HL-60 (cell line): ENCODE results near the gene ADCYAP1R1.

ENCODE experiments used
- DNase-seq, 2 experiments: peaks; one replicate each; pipeline ENCODE4 v3.0.0-alpha.2; 2010 to 2020; ENCODE audit warnings: low read depth in 1 of 2, low spot score in 1 of 2
- H3K27ac ChIP-seq: fragments of 250-450 bp; sonication (Bioruptor Pico); replicated peaks from 2 replicates; pipeline ENCODE4 v1.5.1; 2020; ENCODE audit warnings: mild to moderate bottlenecking, moderate library complexity
- H3K27me3 ChIP-seq: fragments of 250-450 bp; sonication (Bioruptor Pico); 2 replicates; pipeline ENCODE4 v1.5.1; 2021; ENCODE audit warnings: mild to moderate bottlenecking, moderate library complexity; ENCODE audit not compliant: insufficient read depth, poor library complexity, severe bottlenecking
- H3K4me3 ChIP-seq: replicated peaks from 2 replicates; pipeline ENCODE4 v1.5.1; 2011; ENCODE audit warnings: mild to moderate bottlenecking, control low read depth, low read length; ENCODE audit not compliant: insufficient read depth
- GABPA ChIP-seq: IDR thresholded peaks from 2 replicates; pipeline ENCODE4 v1.6.1; 2012; ENCODE audit warnings: low read depth
- POLR2AphosphoS5 ChIP-seq: IDR thresholded peaks from 2 replicates; pipeline ENCODE4 v1.6.1; 2012; ENCODE audit warnings: low read depth
- SPI1 ChIP-seq: IDR thresholded peaks from 2 replicates; pipeline ENCODE4 v1.6.1; 2012; ENCODE audit warnings: low read depth, mild to moderate bottlenecking, borderline replicate concordance
- TF ChIP-seq, protein P1 (sequence below): IDR thresholded peaks from one replicate; pipeline ENCODE4 v1.5.1; 2011; ENCODE audit warnings: low read length, control low read depth, inconsistent platforms; ENCODE audit not compliant: insufficient read depth
- TF ChIP-seq, protein P2 (sequence below): IDR thresholded peaks from 2 replicates; pipeline ENCODE4 v1.6.1; 2012; ENCODE audit warnings: low read depth; ENCODE audit not compliant: insufficient replicate concordance

The ADCYAP1R1 gene

DNA sequence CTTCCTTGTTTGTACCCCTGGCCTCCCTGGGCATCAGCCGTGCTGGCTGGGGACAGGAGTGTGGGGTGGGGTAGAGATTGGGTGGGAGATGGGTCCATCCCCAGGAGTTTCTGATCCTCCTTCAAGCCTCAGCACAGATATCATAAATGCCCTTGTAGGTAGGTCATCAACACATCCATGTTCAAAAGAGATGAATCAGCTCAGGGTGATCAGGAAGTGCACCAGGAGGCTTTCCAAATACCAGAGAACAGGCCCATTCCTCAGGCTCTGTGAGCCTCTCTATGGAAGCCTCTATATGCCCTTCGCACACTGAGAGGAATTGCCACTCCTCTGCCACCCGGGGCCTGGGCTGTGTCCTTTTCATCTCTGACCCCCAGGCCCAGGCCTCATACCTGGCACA, 31.9 kb upstream of the ADCYAP1R1 start:
- no peak overlapping the region for H3K4me3 ChIP-seq
- DNase-seq: no peak
- H3K27me3 ChIP-seq: no peaks in the 10 kb centered on the region
- TF ChIP-seq, protein P1, sequence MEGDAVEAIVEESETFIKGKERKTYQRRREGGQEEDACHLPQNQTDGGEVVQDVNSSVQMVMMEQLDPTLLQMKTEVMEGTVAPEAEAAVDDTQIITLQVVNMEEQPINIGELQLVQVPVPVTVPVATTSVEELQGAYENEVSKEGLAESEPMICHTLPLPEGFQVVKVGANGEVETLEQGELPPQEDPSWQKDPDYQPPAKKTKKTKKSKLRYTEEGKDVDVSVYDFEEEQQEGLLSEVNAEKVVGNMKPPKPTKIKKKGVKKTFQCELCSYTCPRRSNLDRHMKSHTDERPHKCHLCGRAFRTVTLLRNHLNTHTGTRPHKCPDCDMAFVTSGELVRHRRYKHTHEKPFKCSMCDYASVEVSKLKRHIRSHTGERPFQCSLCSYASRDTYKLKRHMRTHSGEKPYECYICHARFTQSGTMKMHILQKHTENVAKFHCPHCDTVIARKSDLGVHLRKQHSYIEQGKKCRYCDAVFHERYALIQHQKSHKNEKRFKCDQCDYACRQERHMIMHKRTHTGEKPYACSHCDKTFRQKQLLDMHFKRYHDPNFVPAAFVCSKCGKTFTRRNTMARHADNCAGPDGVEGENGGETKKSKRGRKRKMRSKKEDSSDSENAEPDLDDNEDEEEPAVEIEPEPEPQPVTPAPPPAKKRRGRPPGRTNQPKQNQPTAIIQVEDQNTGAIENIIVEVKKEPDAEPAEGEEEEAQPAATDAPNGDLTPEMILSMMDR: no peak
- TF ChIP-seq, protein P2, sequence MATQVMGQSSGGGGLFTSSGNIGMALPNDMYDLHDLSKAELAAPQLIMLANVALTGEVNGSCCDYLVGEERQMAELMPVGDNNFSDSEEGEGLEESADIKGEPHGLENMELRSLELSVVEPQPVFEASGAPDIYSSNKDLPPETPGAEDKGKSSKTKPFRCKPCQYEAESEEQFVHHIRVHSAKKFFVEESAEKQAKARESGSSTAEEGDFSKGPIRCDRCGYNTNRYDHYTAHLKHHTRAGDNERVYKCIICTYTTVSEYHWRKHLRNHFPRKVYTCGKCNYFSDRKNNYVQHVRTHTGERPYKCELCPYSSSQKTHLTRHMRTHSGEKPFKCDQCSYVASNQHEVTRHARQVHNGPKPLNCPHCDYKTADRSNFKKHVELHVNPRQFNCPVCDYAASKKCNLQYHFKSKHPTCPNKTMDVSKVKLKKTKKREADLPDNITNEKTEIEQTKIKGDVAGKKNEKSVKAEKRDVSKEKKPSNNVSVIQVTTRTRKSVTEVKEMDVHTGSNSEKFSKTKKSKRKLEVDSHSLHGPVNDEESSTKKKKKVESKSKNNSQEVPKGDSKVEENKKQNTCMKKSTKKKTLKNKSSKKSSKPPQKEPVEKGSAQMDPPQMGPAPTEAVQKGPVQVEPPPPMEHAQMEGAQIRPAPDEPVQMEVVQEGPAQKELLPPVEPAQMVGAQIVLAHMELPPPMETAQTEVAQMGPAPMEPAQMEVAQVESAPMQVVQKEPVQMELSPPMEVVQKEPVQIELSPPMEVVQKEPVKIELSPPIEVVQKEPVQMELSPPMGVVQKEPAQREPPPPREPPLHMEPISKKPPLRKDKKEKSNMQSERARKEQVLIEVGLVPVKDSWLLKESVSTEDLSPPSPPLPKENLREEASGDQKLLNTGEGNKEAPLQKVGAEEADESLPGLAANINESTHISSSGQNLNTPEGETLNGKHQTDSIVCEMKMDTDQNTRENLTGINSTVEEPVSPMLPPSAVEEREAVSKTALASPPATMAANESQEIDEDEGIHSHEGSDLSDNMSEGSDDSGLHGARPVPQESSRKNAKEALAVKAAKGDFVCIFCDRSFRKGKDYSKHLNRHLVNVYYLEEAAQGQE: no peak
- TF ChIP-seq GABPA (no peak), SPI1 (no peak), POLR2AphosphoS5 (no peak)
- H3K27ac ChIP-seq: no peak overlapping the region

DNA sequence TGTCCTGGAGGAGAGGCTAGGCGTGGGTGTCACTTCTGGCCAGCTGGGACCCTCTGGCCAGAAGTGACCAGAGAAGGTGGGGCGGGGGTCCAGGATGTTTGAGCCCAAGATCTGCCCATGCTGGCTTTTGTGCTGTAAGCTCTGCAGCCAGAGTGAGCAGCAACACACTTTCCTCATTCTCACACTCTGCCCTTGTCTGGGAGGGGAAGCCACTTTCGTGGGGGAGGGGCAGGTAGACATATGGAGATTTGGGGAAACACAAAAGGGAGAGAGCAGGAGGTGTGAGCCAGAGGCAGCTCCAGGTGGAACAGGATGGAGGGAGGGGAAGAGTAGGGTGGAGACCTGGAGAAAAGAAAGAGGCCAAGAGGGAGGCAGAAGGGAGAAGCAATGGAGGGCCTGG, 31.5 kb upstream of the ADCYAP1R1 start:
- DNase-seq: peak in 1 of 2 experiments; percentile 12
- Histone ChIP-seq H3K27ac (no peak overlapping the region), H3K4me3 (no peak overlapping the region), H3K27me3 (no peaks in the 10 kb centered on the region)
- TF ChIP-seq GABPA (no peak), POLR2AphosphoS5 (no peak), SPI1 (no peak)
- TF ChIP-seq, protein P2: no peak
- TF ChIP-seq, protein P1: no peak

DNA sequence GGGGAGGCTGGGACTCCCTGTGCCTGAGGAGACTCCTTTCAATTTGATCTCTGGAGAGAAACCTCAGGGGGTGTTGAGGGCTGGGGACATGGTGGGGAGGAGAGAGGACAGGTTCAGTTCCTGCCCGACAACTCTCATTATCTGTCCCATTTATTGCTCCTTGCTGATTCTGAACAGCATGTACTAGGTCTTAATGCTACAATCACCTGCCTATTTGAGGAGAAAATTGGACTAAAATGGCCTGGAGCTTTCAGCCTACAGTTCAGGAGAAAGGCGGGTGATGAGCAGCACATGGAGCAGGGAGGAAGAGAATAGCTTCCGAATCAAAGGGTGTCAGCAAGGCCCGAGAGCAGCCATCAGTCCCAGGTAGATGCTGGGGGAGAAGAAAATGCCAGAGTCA, 30.0 kb upstream of the ADCYAP1R1 start:
- DNase-seq: no peak
- Histone ChIP-seq H3K4me3 (no peak overlapping the region), H3K27me3 (no peaks in the 10 kb centered on the region), H3K27ac (no peak overlapping the region)
- TF ChIP-seq POLR2AphosphoS5 (no peak), SPI1 (no peak), GABPA (no peak)
- TF ChIP-seq, protein P1: no peak
- TF ChIP-seq, protein P2: no peak
